Neuron (in vitro differentiated cells): ENCODE data around the gene CCDC27.

Experiments
- H2AFZ ChIP-seq: one replicate; pipeline ENCODE4 v1.6.1; 2013; ENCODE audit warnings: low read depth, mild to moderate bottlenecking, inconsistent platforms, low read length, moderate library complexity
- H3K27me3 ChIP-seq: one replicate; pipeline ENCODE4 v1.6.1; 2013; ENCODE audit warnings: low read length; ENCODE audit not compliant: insufficient read depth
- H3K36me3 ChIP-seq: one replicate; pipeline ENCODE4 v1.6.1; 2013; ENCODE audit warnings: low read length; ENCODE audit not compliant: insufficient read depth
- H3K4me1 ChIP-seq: one replicate; pipeline ENCODE4 v1.6.1; 2013; ENCODE audit warnings: low read length; ENCODE audit not compliant: insufficient read depth
- H3K4me3 ChIP-seq: 2 replicates; pipeline ENCODE4 v1.5.1; 2013; ENCODE audit warnings: mild to moderate bottlenecking, low read length, moderate library complexity
- H3K9me3 ChIP-seq: one replicate; pipeline ENCODE4 v1.6.1; 2013; ENCODE audit warnings: low read length

CCDC27 gene

DNA sequence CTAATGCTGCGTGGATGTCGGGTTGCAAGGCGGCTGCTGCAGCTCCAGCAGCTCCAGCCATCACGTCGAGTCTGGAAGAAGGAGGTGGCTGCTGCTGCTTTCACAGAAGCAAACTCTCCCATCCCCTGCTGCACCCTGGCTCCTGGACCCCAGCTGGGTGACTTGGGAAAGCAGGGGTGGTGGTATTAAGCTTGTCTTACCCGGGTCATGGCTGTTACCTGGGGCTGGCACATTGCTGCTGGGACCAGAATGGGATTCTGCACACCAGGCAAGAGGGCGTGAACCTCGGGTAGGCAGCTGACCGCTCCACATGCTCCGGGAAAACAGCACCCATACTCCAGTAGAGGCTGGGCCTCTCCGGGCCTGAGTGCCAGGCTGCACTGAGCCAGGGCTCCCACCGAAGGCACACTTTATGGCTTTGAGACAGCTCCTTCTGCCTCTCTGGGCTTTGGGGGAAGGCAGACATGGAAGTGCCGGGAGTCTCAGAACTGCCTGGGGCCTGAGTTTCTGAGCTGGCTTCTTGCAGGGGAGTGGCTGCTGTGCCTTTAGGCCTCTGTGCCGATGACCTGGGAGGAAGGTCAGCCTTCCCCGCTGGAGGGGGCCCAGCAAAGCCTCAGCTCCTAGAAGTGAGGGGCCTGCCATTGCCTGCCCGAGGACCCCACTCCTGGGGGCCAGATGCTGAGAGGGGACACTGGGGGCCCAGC lies 21.5 kb downstream of the CCDC27 start:
- H3K36me3 ChIP-seq, result no peaks in the 10 kb centered on the region
- no peaks in the 10 kb centered on the region for H3K27me3 ChIP-seq
- peaks cover 31% of the 10 kb centered on the region for H3K4me1 ChIP-seq
- no peak overlapping the region for H3K4me3 ChIP-seq
- H2AFZ ChIP-seq, result no peak overlapping the region
- H3K9me3 ChIP-seq, result no peaks in the 10 kb centered on the region

DNA sequence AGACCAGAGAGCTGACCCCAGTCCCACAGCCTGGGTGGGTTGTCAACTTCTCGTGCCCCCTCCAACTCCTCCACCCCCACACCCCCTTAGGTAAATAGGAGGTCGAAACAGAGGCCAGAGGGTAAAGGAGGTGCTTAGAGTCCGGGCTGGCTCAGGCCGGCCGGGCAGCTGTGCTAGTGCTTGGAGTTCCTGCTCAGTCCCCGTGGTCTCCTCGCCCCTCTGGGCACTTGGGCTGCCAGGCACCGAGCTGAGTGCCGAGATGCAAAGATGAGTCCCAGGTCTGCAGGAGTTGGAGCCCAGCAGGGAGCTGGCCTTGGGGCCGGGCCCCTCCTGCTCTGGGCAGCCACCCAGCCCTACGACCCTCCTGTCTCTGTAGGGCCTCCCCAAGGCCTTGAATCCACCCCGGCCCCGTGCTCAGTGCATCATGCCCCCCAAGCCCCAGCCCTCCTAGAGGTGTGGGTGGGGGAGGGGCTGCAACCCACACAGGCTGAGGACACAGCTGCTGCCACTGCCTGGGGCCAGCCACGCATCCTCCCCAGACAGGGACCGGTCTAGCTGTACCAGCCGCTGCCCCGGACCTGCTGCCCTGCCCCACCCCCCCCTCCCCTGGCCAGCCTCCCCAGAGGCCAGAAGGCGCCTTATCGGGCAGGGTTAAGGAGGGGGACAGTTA lies 22.2 kb downstream of the CCDC27 start:
- Histone ChIP-seq H3K27me3 (no peaks in the 10 kb centered on the region), H3K4me3 (no peak overlapping the region), H3K9me3 (no peaks in the 10 kb centered on the region), H2AFZ (no peak overlapping the region), H3K36me3 (peaks cover 7% of the 10 kb centered on the region), H3K4me1 (peaks cover 31% of the 10 kb centered on the region)

DNA sequence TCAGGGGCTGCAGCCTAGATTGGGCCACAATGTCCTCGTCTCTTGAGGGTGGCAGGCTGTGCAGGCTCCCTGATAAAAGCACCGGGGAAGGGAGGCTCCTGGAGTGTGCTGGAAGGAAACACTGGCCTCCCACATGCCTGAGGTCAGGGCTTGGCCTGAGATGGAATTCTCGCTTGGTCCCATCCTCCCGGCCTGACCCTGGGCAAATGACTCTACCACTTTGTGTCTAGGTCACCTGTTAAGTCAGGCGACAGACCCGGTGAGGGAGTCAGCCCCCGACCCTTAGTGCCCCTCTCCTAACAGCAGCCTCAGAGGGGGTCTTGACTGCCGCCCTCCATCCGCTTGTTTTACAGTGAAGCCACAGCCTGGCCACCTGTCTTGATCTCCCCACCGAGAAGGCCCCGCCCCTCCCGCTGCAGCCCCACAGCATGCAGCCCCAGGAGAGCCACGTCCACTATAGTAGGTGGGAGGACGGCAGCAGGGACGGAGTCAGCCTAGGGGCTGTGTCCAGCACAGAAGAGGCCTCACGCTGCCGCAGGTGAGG lies 22.8 kb downstream of the CCDC27 start:
- Histone ChIP-seq H3K27me3 (no peaks in the 10 kb centered on the region), H3K36me3 (peaks cover 7% of the 10 kb centered on the region), H3K9me3 (no peaks in the 10 kb centered on the region), H2AFZ (no peak overlapping the region), H3K4me1 (peaks cover 31% of the 10 kb centered on the region), H3K4me3 (no peak overlapping the region)

DNA sequence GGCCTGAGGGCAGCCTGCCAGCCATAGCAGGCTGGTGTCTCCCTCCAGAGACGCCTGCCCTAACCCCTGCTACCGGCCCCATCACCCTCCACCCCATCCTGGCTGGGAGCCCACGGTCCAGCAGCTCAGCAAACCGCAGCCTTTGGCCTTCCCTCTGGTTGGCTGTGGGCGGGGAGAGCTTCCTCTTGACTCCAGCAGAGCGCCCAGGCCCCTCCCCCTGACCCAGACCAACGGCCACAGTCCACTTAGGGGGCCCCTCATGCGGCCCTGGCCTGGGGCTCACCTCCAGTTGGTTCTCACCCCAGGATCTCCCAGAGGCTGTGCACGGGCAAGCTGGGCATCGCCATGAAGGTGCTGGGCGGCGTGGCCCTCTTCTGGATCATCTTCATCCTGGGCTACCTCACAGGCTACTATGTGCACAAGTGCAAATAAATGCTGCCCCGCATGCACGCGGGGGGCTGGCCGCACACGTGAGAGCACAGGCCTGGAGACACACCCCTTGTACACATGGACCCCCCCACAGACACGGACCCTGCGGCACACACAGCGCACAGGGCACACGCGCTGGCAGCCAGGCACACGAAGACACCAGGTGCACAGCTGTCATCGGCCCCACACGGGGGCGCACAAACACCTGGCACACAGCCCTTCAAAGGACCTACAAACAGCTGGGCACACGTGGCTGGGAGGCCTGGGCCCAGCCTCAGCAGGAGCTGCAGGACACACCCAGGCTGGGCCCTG lies 23.4 kb downstream of the CCDC27 start:
- Histone ChIP-seq H2AFZ (no peak overlapping the region), H3K36me3 (peaks cover 12% of the 10 kb centered on the region), H3K4me1 (peaks cover 31% of the 10 kb centered on the region), H3K27me3 (no peaks in the 10 kb centered on the region), H3K4me3 (no peak overlapping the region), H3K9me3 (no peaks in the 10 kb centered on the region)

DNA sequence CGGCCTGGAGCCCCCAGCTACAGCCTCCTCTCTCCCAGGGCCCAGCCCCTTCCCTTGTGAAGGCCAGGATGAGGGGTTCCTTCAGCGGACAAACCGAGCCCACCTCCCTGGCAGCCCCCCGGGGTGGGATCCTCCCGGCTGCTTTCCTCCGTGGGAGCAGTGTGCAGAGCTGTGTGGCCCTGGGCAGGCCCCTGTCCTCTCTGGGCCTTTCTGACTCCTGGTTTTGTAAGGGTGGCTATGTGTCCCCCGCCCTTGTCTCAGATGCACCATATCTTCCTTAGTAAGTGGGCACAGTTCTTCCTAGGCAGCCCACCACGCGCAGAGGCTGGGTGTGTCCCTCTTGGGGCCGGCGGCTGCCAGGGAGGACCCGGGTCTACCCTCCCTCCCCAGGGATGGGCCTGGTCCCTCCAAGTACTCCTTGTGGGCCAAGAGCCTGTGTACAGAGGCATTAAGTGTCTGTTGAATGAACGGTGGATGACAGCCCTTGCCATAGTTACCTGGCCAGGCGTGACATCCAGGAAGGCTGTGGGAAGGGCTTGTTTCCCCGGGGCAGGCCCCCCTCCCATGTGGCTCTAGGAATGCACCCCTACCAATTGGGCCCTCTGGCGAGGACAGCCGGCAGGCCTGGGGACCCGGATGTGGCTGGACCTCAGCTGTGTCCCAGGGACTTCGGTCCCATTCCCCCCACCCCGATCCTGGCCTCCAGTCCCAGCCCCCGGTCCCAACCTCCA lies 24.1 kb downstream of the CCDC27 start:
- Histone ChIP-seq H2AFZ (no peak overlapping the region), H3K4me1 (peaks cover 27% of the 10 kb centered on the region), H3K9me3 (no peaks in the 10 kb centered on the region), H3K27me3 (no peaks in the 10 kb centered on the region), H3K36me3 (peaks cover 19% of the 10 kb centered on the region), H3K4me3 (no peak overlapping the region)

DNA sequence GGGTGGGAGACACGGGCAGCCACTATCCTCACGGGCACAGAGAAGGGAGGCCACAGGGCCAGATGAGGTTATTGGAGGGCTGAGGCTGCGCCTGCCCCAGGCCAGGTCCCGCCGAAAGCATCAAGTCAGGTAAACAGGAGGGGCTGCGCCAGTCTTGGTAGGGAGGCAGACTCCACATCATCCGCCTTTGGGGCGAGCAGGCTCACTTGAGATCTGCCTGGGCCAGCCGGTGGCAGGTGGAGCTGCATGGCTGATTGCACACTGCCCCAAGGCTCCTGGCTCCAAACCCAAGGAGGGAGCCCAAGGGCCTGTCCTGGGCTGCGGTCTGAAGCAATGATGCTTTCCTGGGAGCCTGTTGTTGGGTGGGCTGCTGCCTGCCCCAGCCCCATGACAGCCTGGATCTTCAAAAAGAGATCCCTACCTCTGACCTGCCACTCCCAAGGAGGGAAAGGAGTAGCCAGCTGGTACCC lies 24.9 kb downstream of the CCDC27 start:
- H3K4me1 ChIP-seq, result peaks cover 20% of the 10 kb centered on the region
- H3K4me3 ChIP-seq, result no peak overlapping the region
- no peaks in the 10 kb centered on the region for H3K9me3 ChIP-seq
- no peaks in the 10 kb centered on the region for H3K27me3 ChIP-seq
- H2AFZ ChIP-seq, result no peak overlapping the region
- peaks cover 24% of the 10 kb centered on the region for H3K36me3 ChIP-seq

DNA sequence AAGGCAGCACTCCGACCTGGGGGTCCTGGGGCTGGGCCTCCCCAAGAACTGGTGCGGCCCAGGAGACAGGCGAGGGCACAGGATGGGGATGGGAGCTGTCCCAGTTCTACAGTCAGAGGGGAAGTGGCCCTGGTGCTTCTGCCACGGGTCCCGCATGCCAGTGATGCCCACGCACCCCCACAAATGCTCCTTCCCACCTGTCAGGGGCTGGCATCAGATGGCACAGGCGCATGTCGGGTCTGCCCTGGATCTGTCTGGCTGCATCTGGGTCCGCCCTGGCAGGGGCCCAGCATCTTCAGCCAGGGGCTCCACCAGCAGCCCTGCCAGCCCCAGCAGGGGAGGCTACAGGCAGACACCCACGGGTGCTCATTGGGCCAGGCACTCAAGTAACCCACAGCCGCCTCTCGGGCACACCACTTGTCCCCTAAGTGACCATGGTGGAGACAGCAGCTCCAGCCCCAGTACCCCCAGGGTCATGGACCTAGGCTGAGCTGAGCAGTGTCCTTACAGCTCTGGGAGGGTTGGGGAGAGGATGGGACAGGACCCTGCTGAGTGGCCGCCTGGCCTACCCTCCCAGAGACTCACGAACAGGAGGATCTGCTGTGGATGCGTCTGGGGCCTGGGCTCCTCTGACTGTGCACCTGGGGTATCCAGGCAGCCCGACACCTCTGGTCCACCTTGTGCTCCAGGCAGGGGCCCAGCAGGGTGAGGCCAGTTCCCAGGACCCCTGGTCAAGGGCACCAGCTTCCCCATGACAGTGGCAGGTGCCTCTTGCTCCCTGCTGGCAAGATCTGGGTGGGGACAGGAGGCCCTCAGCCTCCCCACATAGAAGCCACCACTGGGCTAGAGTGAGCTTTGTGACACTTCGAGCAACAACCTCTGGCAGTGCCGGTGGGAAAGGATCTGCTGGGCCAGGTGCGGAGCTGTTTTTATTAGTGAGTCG lies 25.7 kb downstream of the CCDC27 start:
- Histone ChIP-seq H3K36me3 (peaks cover 30% of the 10 kb centered on the region), H3K9me3 (no peaks in the 10 kb centered on the region), H3K4me1 (peaks cover 20% of the 10 kb centered on the region), H3K27me3 (no peaks in the 10 kb centered on the region), H3K4me3 (no peak overlapping the region), H2AFZ (no peak overlapping the region)

DNA sequence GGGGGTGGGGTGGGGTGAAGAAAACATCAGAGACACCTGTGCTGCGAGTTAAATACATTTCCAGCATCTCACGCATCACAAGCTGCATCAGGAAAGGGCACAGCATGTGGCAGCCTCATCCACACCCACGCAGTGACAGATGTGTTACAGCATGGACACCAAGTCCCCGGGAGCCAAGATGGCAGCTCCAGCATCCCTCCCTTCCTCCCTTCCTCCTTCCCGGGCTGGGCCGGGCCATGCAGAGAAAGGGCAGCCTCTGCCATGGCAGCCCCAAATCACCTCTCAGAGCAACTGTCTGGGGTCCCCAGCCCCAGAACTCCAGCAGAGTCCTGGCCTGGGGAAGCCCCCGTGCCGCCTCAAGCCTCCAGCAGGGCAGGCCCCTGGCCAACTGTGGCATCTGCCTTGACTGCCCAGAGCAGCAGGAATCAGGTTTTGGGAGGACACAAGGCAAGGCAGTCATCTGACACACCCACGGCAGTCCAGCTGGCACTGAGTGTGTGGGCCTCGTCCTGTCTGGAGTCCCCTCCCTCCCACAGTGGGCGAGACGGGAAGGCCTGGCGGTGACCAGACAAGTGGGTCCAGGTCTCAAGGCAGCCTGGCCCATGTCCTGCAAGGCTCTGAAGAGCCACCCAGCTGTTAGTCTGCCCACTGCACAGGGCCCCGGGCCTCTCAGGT lies 26.5 kb downstream of the CCDC27 start:
- H3K9me3 ChIP-seq, result no peaks in the 10 kb centered on the region
- H3K36me3 ChIP-seq, result peaks cover 36% of the 10 kb centered on the region
- peaks cover 18% of the 10 kb centered on the region for H3K4me1 ChIP-seq
- no peaks in the 10 kb centered on the region for H3K27me3 ChIP-seq
- no peak overlapping the region for H2AFZ ChIP-seq
- no peak overlapping the region for H3K4me3 ChIP-seq

DNA sequence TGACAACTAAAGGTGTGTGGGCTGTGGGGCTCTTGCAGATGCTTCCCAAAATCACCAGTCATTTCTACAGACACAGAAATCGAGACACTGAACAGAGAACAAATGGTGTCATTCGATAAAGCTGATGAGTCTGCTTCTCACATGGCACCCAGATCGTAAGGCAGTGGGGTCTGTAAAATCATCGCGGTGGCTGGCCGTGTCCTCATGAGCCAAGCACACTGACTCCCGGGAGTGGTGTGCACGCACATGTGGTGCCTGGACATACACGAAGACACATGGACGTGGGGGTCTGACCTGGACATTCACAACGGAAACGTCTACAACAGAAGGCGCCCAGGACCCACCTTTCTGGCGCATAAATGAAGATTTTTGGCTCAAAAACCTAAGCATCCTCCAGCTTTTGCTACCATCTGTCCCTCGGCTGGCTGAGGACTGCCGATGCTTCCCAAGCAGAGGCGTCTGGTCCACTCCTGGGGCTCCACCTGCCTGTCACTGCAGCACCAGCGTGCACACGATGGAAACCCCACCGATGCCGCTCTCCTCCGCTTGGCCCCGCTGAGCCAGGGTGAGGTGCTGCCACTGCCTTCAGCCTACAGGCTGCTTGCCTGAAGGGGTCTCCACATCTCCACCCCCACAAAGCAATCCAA lies 27.1 kb downstream of the CCDC27 start:
- H3K4me3 ChIP-seq, result no peak overlapping the region
- peaks cover 15% of the 10 kb centered on the region for H3K4me1 ChIP-seq
- peaks cover 43% of the 10 kb centered on the region for H3K36me3 ChIP-seq

DNA sequence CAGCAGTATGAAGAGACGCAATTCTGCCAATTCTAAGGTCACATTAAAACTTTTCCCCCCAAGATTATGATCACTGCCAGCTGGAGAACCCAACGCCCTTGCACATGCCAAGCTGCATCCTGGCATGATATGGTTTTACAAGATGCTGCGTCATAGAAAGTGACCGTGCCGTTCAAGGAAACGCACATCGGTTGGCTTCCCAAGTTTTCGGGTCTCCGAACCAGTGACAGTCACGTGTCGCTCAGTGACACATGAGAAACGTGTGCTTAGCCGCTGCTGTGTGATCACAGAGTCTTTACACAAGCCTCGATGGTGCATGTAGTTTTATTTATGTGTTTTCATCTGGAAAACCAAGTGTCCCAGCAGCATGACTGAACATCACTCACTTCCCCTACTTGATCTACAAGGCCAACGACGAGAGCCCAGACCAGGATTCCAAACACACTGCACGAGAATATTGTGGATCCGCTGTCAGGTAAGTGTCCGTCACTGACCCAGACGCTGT lies 27.7 kb downstream of the CCDC27 start:
- peaks cover 47% of the 10 kb centered on the region for H3K36me3 ChIP-seq
- H3K27me3 ChIP-seq, result no peaks in the 10 kb centered on the region
- peaks cover 9% of the 10 kb centered on the region for H3K4me1 ChIP-seq
- no peaks in the 10 kb centered on the region for H3K9me3 ChIP-seq
- no peak overlapping the region for H3K4me3 ChIP-seq
- no peak overlapping the region for H2AFZ ChIP-seq

More for the DNA sequence above, 27.1 kb downstream of the CCDC27 start:
- no peaks in the 10 kb centered on the region for H3K27me3 ChIP-seq
- no peak overlapping the region for H2AFZ ChIP-seq
- no peaks in the 10 kb centered on the region for H3K9me3 ChIP-seq

DNA sequence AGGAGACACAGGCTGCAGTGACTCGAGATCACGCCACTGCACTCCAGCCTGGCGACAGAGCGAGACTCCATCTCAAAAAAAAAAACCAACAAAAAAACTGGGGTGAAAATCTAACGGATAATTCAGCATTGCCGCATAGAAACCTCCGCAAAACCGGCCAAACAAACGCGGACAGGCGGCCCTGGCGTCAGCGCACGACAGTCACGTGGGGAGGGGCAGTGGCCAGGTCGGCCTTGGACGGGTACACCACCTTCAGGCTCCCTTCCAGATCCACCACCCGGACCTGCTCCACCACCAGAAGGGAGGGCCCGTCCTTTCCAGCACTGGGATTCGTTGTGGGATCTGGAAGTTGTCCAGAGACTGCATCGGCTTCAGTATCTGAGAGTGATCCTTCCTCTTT lies 28.7 kb downstream of the CCDC27 start:
- Histone ChIP-seq H3K4me3 (no peak overlapping the region), H3K9me3 (no peaks in the 10 kb centered on the region), H2AFZ (no peak overlapping the region), H3K4me1 (no peaks in the 10 kb centered on the region), H3K27me3 (no peaks in the 10 kb centered on the region), H3K36me3 (peaks cover 53% of the 10 kb centered on the region)
